ENCODE data around the gene MYLK. TPM values are rescaled to one million over a fixed set of nuclear protein-coding genes. Genes with fewer than 3 reads are reported as not detected.

Gene MYLK
- total and polyA plus RNA-seq, 11 donors: 3.2 to 20.7 (median 12.4) TPM

DNA sequence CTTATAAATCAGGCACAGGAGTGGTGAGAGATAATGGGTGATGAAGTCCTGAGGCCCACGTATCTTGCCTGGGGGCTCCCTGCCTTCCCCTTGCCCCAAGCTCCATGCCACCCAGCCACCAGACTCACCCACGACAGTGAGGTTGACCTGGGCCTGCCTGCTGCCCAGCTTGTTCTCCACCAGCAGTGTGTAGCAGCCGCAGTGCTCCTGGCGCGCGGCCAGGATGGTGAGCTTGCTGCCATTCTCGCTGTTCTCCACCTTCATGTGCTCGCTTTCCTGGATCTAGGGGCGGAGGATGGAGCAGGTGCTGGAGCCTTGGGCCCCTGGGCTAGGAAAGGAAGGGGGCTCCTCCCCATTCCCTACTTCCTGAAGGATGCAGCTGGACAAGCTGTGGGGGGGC lies 220.2 kb downstream of the MYLK start:
- DNase-seq (peak in 4 of 5 donors; percentile 45 to 71 (median 46)), ATAC-seq (no peak)
- H3K27ac ChIP-seq: peak overlapping the region in 2 of 12 donors; percentile 5 to 84
- no peaks in the 10 kb centered on the region for H3K27me3 ChIP-seq
- peaks cover 16 to 69% (median 49%) of the 10 kb centered on the region in 12 donors for H3K4me1 ChIP-seq
- H3K4me3 ChIP-seq: no peak overlapping the region
- H3K9me3 ChIP-seq: no peaks in the 10 kb centered on the region
- intact Hi-C loops (cut with DNase I): no loop called here
- peaks cover 0 to 6% (median 0%) of the 10 kb centered on the region in 9 donors for H3K36me3 ChIP-seq
- 57 to 80% (median 69%) methylated on average over 9 of the region's 9 CpGs for WGBS, 4 donors
- TF ChIP-seq POLR2A (IDR thresholded peaks at IDR 0.05): no peak
- TF ChIP-seq, protein P1, sequence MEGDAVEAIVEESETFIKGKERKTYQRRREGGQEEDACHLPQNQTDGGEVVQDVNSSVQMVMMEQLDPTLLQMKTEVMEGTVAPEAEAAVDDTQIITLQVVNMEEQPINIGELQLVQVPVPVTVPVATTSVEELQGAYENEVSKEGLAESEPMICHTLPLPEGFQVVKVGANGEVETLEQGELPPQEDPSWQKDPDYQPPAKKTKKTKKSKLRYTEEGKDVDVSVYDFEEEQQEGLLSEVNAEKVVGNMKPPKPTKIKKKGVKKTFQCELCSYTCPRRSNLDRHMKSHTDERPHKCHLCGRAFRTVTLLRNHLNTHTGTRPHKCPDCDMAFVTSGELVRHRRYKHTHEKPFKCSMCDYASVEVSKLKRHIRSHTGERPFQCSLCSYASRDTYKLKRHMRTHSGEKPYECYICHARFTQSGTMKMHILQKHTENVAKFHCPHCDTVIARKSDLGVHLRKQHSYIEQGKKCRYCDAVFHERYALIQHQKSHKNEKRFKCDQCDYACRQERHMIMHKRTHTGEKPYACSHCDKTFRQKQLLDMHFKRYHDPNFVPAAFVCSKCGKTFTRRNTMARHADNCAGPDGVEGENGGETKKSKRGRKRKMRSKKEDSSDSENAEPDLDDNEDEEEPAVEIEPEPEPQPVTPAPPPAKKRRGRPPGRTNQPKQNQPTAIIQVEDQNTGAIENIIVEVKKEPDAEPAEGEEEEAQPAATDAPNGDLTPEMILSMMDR (IDR thresholded peaks at IDR 0.05): no peak

DNA sequence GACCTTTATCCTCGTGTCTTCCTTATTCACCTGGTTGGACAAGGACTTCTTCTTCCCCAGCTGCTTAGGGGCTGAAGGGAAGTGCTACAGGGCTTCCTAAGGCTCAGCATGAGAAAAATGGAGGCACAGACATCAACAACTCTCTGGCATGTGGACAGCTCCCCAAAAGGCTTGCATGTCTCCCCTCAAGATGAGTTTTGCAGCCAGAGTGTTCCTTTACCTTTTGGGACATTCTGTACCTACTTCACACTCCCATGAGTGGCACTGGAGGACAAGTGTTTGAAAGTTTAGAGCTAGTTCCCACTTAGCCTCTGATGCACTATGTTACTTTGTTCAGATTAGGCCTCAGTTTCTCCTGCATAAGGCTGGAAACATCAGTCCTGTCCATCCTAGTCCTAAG lies 222.2 kb downstream of the MYLK start:
- H3K9me3 ChIP-seq: no peaks in the 10 kb centered on the region
- TF ChIP-seq, protein P1 (IDR thresholded peaks at IDR 0.05): no peak
- TF ChIP-seq POLR2A (IDR thresholded peaks at IDR 0.05): no peak
- H3K27ac ChIP-seq: peak overlapping the region in 10 of 12 donors; percentile 46 to 84 (median 58)
- H3K4me3 ChIP-seq: no peak overlapping the region
- H3K4me1 ChIP-seq: peaks cover 25 to 72% (median 50%) of the 10 kb centered on the region in 12 donors
- DNase-seq (no peak), ATAC-seq (no peak)
- no peaks in the 10 kb centered on the region for H3K27me3 ChIP-seq
- H3K36me3 ChIP-seq: peaks cover 0 to 8% (median 0%) of the 10 kb centered on the region in 9 donors
- WGBS, 4 donors: 71 to 88% (median 80%) methylated on average over 1 of the region's 1 CpG
- intact Hi-C loops (cut with DNase I): loop anchor here in 1 of 10 donors (2.0 kb wide), 1 partner anchor 33 kb away; no protein-coding TSS in a partner anchor

DNA sequence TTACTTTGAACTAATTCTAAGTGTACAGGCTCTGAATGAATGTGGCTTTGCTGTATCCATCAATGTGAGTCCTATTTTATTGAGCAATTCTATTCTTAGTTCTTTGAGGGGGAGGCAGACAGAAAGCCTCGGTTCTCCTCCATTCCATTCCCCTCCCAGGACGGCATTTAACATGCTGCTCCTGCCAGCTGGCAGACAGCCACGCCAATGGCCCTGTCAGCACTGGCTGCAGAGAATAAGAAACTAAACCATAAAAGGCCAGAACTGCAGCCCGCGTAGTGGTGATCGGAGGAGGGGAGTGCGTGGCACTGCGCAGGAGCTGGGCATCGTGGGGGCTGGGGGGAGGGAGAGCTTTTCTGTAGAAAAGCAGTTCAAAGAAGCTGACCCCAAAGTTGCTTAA lies 223.2 kb downstream of the MYLK start:
- Histone ChIP-seq H3K27ac (peak overlapping the region in 11 of 12 donors; percentile 46 to 84 (median 58)), H3K4me3 (peak overlapping the region in 3 of 12 donors; percentile 5 to 10 (median 7)), H3K9me3 (no peaks in the 10 kb centered on the region), H3K4me1 (peaks cover 25 to 64% (median 48%) of the 10 kb centered on the region in 12 donors), H3K36me3 (peaks cover 0 to 11% (median 0%) of the 10 kb centered on the region in 9 donors), H3K27me3 (no peaks in the 10 kb centered on the region)
- ATAC-seq: peak; percentile 85 to 94 (median 90)
- 2 to 9% (median 3%) methylated on average over 9 of the region's 9 CpGs for WGBS, 4 donors
- TF ChIP-seq, protein P1 (IDR thresholded peaks at IDR 0.05): no peak
- TF ChIP-seq POLR2A (IDR thresholded peaks at IDR 0.05): no peak
- peak; percentile 92 to 95 (median 94) for DNase-seq
- intact Hi-C loops (cut with DNase I): loop anchor here in 1 of 10 donors (2.0 kb wide), 1 partner anchor 34 kb away; no protein-coding TSS in a partner anchor

DNA sequence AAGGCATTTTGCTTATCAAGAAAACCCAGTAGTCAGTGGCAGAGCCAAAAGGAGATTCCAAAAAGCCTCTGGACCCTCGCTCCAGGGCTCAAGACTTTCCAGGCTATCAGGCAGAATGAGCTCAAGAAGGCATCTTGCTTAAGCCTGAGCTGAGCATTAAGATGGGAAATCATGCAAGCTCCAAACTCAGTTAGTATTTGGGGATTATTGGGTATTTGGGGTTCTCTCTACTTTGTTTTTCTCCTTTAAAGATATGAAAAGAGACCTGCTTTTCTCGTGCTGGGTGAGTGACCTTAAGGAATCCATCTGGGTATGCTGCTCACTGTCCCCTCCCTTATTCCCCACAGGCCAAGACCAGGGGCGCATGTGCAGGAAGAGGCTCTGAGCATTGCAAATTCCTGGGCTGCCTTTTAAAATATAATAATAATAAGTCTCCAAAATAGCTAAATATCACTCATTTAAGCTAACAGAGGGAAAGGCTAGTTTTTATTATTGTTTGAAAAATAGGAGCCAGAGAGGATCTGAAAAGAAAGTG lies 223.9 kb downstream of the MYLK start:
- peaks cover 25 to 65% (median 45%) of the 10 kb centered on the region in 12 donors for H3K4me1 ChIP-seq
- peak overlapping the region in 9 of 12 donors; percentile 39 to 84 (median 55) for H3K27ac ChIP-seq
- 40 to 52% (median 44%) methylated on average over 3 of the region's 3 CpGs for WGBS, 4 donors
- H3K36me3 ChIP-seq: peaks cover 0 to 8% (median 0%) of the 10 kb centered on the region in 9 donors
- H3K27me3 ChIP-seq: no peaks in the 10 kb centered on the region
- H3K4me3 ChIP-seq: no peak overlapping the region
- intact Hi-C loops (cut with DNase I): loop anchor here in 1 of 10 donors (2.0 kb wide), 1 partner anchor 35 kb away; no protein-coding TSS in a partner anchor
- TF ChIP-seq, protein P1 (IDR thresholded peaks at IDR 0.05): no peak
- no peak for TF ChIP-seq POLR2A (IDR thresholded peaks at IDR 0.05)
- DNase-seq: no peak
- peak in 1 of 4 donors; percentile 32 for ATAC-seq
- no peaks in the 10 kb centered on the region for H3K9me3 ChIP-seq
